ENCODE data around the gene TAMALIN. TPM values are rescaled to one million over a fixed set of nuclear protein-coding genes. Genes with fewer than 3 reads are reported as not detected.

TAMALIN gene
- polyA plus RNA-seq, 1 donor, result 9.6 TPM

DNA sequence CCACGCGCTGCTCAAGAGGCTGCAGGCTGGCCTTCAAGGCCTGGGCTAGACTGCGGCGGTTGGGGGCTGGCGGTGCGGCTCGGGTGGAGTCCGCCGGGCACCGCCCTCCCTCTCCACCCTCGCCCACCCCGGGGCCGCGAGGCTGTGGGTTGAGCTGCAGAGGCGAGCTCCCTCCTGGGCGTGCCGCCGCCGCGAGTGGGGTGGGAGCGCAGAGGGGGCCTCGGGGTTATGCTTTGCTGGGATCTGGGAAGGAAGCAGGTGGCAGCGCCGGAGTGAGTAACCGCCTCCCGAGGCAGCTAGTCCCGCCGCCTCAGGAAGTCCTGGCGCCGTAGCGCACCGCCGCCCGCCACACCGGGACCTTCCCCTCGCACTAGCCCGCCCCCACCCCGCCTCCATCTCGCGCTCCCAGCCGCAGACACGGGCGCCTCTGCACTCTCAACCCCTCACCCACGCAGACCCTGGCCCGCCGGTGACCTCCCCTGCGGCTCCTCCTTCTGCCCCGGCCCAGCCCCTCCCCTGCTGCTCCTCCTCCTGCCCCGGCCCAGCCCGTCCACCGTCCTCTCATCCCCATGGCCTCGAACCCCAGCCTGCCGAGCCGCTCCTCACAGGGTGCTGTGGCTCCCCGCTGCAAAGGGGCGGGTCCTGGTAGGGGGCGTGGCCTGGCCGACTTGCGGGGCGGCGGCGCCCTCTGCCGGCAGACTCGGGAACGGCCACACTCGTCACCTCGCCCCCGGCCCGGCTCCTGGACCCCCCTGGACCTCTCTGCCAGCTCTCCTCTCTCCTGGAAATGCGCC is 16.6 kb downstream of the TAMALIN start:
- peak overlapping the region; percentile 54 for H3K4me3 ChIP-seq (ENCODE audit: low read length)

DNA sequence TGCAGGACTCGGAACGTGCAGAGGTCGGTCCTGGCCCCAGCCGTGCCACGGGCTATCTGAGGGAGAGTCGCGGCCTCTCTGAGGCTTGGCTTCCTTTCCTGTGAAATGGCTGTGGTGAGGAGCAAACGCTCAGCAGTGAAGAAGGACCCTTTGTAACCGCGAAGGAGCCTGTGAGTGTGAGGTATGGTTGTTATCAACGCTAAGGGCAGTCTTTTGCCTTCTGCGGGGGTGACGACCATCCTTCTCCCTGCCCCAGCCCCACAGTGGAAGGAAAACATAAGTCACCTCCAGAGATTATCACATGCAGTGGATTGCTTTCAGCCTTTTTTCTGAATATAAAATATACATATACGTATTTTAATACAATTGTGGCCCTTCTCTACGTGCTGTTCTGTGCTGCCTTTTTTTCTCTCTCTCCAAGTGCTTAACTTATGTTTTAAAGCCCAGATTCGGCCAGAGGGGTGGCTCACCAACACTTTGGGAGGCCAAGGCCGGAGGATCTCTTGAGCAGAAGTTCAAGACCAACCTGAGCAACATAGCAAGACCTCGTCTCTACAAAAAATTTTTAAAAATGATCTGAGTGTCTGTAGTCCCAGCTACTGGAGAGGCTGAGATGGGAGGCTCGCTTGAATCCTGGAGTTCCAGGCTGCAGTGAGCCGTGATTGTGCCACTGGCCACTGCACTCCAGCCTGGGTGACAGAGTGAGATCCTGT is 17.4 kb downstream of the TAMALIN start:
- Histone ChIP-seq H3K4me3 (ENCODE audit: low read length) (peak overlapping the region; percentile 54), H3K4me1 (ENCODE audit: control insufficient read depth, insufficient read depth, low read length) (peaks cover 17% of the 10 kb centered on the region), H3K27ac (ENCODE audit: low read length) (peak overlapping the region; percentile 67), H3K9me3 (ENCODE audit: control insufficient read depth, low read depth, low read length) (no peaks in the 10 kb centered on the region), H3K27me3 (ENCODE audit: control insufficient read depth, insufficient read depth, low read length) (peaks cover 18% of the 10 kb centered on the region), H3K36me3 (ENCODE audit: control insufficient read depth, insufficient read depth, low read length) (no peaks in the 10 kb centered on the region)
- no peak for DNase-seq
- 70% methylated on average over 3 of the region's 20 CpGs for WGBS (ENCODE audit: insufficient coverage, low lambda C conversion rate)

More for the DNA sequence above, 16.6 kb downstream of the TAMALIN start:
- no CpG with 5 or more reads among the region's 70 CpGs for WGBS (ENCODE audit: insufficient coverage, low lambda C conversion rate)
- H3K9me3 ChIP-seq (ENCODE audit: control insufficient read depth, low read depth, low read length), result no peaks in the 10 kb centered on the region
- H3K27ac ChIP-seq (ENCODE audit: low read length), result peak overlapping the region; percentile 67
- no peaks in the 10 kb centered on the region for H3K36me3 ChIP-seq (ENCODE audit: control insufficient read depth, insufficient read depth, low read length)
- H3K4me1 ChIP-seq (ENCODE audit: control insufficient read depth, insufficient read depth, low read length), result peaks cover 17% of the 10 kb centered on the region
- peaks cover 18% of the 10 kb centered on the region for H3K27me3 ChIP-seq (ENCODE audit: control insufficient read depth, insufficient read depth, low read length)
- peak; percentile 71 to 79 for DNase-seq

DNA sequence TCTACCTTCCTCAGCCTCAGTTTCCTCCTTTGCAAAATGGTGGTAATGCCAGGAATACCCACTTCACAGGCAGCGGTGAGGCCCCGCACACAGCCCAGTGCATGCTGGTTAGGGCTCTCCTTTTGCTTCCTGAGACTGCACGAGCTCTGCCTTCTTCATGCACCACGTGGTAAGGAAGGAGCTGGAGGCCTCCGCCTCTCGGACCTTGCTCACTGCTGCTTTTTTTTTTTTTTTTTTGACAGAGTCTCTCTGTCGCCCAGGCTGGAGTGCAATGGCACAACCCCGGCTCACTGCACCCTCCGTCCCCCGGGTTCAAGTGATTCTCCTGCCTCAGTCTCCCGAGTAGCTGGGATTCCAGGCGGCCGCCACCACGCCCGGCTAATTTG is 18.1 kb downstream of the TAMALIN start:
- H3K27ac ChIP-seq (ENCODE audit: low read length), result peak overlapping the region; percentile 80
- peak overlapping the region; percentile 54 for H3K4me3 ChIP-seq (ENCODE audit: low read length)
- no peaks in the 10 kb centered on the region for H3K9me3 ChIP-seq (ENCODE audit: control insufficient read depth, low read depth, low read length)
- H3K36me3 ChIP-seq (ENCODE audit: control insufficient read depth, insufficient read depth, low read length), result no peaks in the 10 kb centered on the region
- peak; percentile 93 for DNase-seq
- WGBS (ENCODE audit: insufficient coverage, low lambda C conversion rate), result no CpG with 5 or more reads among the region's 15 CpGs
- peaks cover 17% of the 10 kb centered on the region for H3K4me1 ChIP-seq (ENCODE audit: control insufficient read depth, insufficient read depth, low read length)
- peaks cover 20% of the 10 kb centered on the region for H3K27me3 ChIP-seq (ENCODE audit: control insufficient read depth, insufficient read depth, low read length)

DNA sequence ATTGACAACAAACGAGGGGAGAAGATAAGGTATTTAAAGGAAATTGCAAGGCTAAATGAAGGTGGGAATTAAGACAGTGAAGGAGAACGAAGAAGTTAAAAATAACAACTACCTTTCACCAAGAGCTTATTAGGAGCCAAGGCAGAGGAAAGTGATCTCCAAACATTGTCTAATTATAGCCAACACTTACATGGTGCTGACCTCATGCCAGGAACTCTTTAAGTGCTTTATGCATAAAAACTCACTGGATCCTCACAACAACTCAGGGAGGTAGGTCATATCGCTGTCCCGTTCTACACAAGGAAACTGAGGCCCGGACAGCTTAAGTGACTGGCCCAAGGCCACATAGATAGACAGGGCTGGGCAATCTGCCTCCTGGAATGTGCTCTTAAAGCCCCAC is 19.5 kb downstream of the TAMALIN start:
- Histone ChIP-seq H3K9me3 (ENCODE audit: control insufficient read depth, low read depth, low read length) (no peaks in the 10 kb centered on the region), H3K4me3 (ENCODE audit: low read length) (no peak overlapping the region), H3K27ac (ENCODE audit: low read length) (peak overlapping the region; percentile 80), H3K27me3 (ENCODE audit: control insufficient read depth, insufficient read depth, low read length) (peaks cover 16% of the 10 kb centered on the region), H3K4me1 (ENCODE audit: control insufficient read depth, insufficient read depth, low read length) (peaks cover 17% of the 10 kb centered on the region), H3K36me3 (ENCODE audit: control insufficient read depth, insufficient read depth, low read length) (no peaks in the 10 kb centered on the region)
- WGBS (ENCODE audit: insufficient coverage, low lambda C conversion rate), result 33% methylated on average over 2 of the region's 5 CpGs
- no peak for DNase-seq

DNA sequence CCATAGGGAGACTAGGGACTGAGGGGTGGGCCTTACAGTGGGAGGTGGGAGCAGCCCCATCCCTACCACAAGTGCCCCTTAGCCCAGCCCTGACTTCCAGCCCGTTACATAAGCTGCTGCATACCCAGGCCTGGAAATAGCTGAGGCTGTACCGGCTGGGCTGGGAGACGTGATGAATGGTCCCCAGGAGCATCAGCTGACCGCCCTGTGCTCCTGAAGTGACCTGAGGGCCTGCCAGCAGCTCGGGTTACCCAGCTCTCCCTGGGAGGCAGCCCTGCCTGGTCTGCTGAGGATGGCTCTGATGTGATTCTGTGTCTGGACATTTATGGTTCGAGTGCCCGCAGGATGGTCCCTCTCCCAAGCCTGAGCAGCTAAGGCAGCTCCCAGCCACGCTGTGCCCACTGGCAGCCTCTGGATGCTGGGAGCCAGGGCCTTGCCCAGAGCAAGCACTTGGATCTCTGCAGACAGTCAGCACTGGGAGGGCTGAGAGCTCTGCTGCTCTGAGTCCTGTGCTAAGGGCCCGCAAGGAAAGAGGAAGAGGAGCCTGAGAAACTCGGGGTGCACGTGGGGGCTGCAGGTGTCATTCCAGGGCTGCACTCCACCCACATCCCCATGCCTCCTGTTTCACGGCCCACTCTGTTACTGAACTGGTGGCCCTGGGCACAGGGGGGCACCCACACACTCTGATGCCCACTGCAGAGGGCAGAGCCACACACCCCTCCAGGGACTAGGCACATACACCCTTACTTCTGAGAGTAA is 20.5 kb downstream of the TAMALIN start:
- no peak overlapping the region for H3K27ac ChIP-seq (ENCODE audit: low read length)
- no peak for DNase-seq
- peaks cover 14% of the 10 kb centered on the region for H3K27me3 ChIP-seq (ENCODE audit: control insufficient read depth, insufficient read depth, low read length)
- peaks cover 17% of the 10 kb centered on the region for H3K4me1 ChIP-seq (ENCODE audit: control insufficient read depth, insufficient read depth, low read length)
- H3K9me3 ChIP-seq (ENCODE audit: control insufficient read depth, low read depth, low read length), result no peaks in the 10 kb centered on the region
- H3K36me3 ChIP-seq (ENCODE audit: control insufficient read depth, insufficient read depth, low read length), result no peaks in the 10 kb centered on the region
- no CpG with 5 or more reads among the region's 12 CpGs for WGBS (ENCODE audit: insufficient coverage, low lambda C conversion rate)
- H3K4me3 ChIP-seq (ENCODE audit: low read length), result no peak overlapping the region

DNA sequence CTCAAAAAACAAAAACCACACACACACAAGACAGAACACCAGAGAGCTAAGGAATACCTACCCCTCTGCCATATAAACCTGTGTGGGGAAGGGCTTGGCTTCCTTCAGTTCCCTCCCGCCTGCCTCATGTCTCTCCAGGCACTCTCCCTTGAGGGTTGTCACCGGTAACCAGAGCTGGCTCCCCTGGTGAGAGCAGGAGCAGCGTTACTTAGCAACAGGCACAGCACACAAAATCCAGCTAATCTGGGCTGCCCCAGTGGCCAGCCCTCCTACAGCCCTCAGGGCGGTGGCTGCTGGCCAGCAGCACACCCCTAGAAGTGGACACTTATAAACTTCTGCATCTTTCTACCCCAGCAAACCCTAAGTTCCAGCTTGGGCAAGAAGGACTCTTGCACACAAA is 22.9 kb downstream of the TAMALIN start:
- no peaks in the 10 kb centered on the region for H3K9me3 ChIP-seq (ENCODE audit: control insufficient read depth, low read depth, low read length)
- H3K4me3 ChIP-seq (ENCODE audit: low read length), result no peak overlapping the region
- DNase-seq, result peak in 1 of 2 donors; percentile 29
- H3K27me3 ChIP-seq (ENCODE audit: control insufficient read depth, insufficient read depth, low read length), result peaks cover 13% of the 10 kb centered on the region
- H3K27ac ChIP-seq (ENCODE audit: low read length), result no peak overlapping the region
- WGBS (ENCODE audit: insufficient coverage, low lambda C conversion rate), result no CpG with 5 or more reads among the region's 4 CpGs
- no peaks in the 10 kb centered on the region for H3K36me3 ChIP-seq (ENCODE audit: control insufficient read depth, insufficient read depth, low read length)
- H3K4me1 ChIP-seq (ENCODE audit: control insufficient read depth, insufficient read depth, low read length), result peaks cover 15% of the 10 kb centered on the region

DNA sequence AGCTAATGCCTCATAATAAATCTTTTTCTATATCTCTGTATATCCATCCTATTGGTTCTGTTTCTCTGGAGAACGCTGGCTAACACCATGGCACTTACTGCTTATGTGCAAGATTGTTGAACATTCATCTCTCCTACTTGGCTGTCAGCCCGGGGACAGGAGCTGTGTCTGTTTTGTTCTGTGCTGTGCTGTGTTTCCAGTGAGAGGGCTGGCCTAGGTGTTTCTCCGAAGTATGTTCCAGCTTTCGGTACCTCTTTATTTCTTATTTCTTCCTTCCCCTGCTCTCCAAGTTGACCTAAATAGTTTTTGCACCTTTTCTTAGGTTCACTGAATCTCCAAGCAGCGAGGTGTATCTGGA is 25.7 kb downstream of the TAMALIN start:
- H3K9me3 ChIP-seq (ENCODE audit: control insufficient read depth, low read depth, low read length), result peaks cover 1% of the 10 kb centered on the region
- H3K36me3 ChIP-seq (ENCODE audit: control insufficient read depth, insufficient read depth, low read length), result no peaks in the 10 kb centered on the region
- peak; percentile 60 to 68 for DNase-seq
- H3K4me1 ChIP-seq (ENCODE audit: control insufficient read depth, insufficient read depth, low read length), result peaks cover 17% of the 10 kb centered on the region
- WGBS (ENCODE audit: insufficient coverage, low lambda C conversion rate), result 18% methylated on average over 2 of the region's 5 CpGs
- peak overlapping the region; percentile 75 for H3K27ac ChIP-seq (ENCODE audit: low read length)
- H3K27me3 ChIP-seq (ENCODE audit: control insufficient read depth, insufficient read depth, low read length), result peaks cover 36% of the 10 kb centered on the region
- no peak overlapping the region for H3K4me3 ChIP-seq (ENCODE audit: low read length)

DNA sequence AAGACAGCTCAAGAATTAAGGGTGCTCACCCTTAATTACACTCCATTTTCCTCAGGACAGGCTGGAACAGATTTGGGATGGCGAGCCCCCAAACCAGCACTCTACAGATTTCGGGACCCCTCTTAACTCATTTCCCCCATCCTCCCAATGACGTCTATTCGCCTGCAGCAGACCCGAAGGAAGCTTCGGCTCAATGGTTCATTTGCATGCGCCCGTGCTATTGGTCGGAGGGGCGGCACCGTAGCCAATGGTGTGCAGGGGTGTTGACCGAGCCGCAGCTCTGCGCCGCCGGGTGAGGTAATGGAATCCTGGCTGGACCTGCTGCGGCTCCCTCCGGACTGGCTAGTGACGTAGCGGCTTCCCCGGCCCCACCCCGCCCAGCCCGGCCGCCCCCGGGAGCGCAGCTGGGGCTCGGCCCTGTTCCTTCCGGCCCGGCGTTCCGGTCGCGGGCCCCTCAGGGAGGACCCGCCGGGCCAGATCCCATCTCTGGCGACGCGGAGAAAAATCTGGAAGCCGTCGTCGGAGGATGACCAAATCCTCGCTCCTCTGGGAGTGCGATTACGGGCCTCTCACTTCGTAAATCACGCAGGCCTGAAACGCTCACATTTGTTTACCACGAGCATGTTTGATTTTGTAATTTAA is 26.2 kb downstream of the TAMALIN start:
- Histone ChIP-seq H3K4me3 (ENCODE audit: low read length) (peak overlapping the region; percentile 42), H3K27me3 (ENCODE audit: control insufficient read depth, insufficient read depth, low read length) (peaks cover 40% of the 10 kb centered on the region), H3K4me1 (ENCODE audit: control insufficient read depth, insufficient read depth, low read length) (peaks cover 21% of the 10 kb centered on the region), H3K36me3 (ENCODE audit: control insufficient read depth, insufficient read depth, low read length) (no peaks in the 10 kb centered on the region), H3K9me3 (ENCODE audit: control insufficient read depth, low read depth, low read length) (peaks cover 3% of the 10 kb centered on the region), H3K27ac (ENCODE audit: low read length) (peak overlapping the region; percentile 75)
- peak; percentile 97 to 98 for DNase-seq
- WGBS (ENCODE audit: insufficient coverage, low lambda C conversion rate), result no CpG with 5 or more reads among the region's 48 CpGs

DNA sequence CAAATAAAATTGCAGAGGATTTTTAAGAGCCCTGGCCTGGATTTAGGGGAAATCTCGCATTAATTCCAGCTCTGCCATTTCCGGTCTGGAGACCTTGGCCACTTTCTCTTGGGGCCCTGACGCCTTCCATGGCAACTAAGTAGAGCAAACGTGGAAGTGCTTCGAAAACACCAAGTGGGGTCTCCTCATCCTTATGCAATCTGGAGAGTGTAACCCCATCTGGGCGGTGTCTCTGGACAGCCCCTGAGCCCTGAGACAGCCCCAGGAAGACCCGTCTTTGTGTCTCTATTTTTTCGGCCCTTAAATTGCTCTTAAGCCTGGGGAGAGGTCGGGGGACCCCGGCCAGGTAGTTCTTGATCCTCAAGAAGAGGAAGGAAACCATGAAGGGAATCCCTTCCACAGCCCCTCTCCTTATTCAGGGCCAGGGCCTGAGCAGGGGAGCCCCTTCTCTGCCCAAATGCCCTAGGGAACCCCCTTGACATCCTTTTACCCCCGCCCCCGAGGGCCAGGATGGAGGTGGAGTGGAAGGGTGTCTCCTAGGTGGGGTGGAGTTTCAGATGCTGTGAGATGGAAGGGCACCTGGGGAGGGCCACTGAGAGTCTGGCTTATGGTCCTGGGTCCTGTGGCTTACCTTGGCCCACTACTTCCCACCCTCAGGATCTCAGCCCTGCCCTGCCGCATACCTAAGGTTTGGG is 26.8 kb downstream of the TAMALIN start:
- DNase-seq, result no peak
- H3K36me3 ChIP-seq (ENCODE audit: control insufficient read depth, insufficient read depth, low read length), result no peaks in the 10 kb centered on the region
- peaks cover 3% of the 10 kb centered on the region for H3K9me3 ChIP-seq (ENCODE audit: control insufficient read depth, low read depth, low read length)
- peaks cover 40% of the 10 kb centered on the region for H3K27me3 ChIP-seq (ENCODE audit: control insufficient read depth, insufficient read depth, low read length)
- WGBS (ENCODE audit: insufficient coverage, low lambda C conversion rate), result no CpG with 5 or more reads among the region's 13 CpGs
- H3K27ac ChIP-seq (ENCODE audit: low read length), result peak overlapping the region; percentile 67
- H3K4me3 ChIP-seq (ENCODE audit: low read length), result peak overlapping the region; percentile 42
- peaks cover 21% of the 10 kb centered on the region for H3K4me1 ChIP-seq (ENCODE audit: control insufficient read depth, insufficient read depth, low read length)

Measured in large intestine (tissue), 3 donors.